H1 (cell line): ENCODE data around the gene PCDHGB6. TPM values are rescaled to one million over a fixed set of nuclear protein-coding genes. Genes with fewer than 3 reads are reported as not detected.

Source experiments
- EZH2 ChIP-seq: fragments of 200-600 bp; sonication (generic); IDR thresholded peaks from 2 replicates; pipeline ENCODE4 v1.7.1; 2012; ENCODE audit warnings: low read depth, mild to moderate bottlenecking, moderate library complexity, low read length, inconsistent platforms; ENCODE audit not compliant: severe bottlenecking
- NRF1 ChIP-seq: IDR thresholded peaks from 2 replicates; pipeline ENCODE4 v1.6.1; 2011; ENCODE audit warnings: mild to moderate bottlenecking, low read depth, low read length, improper control_type of control experiment
- PHF8 ChIP-seq: fragments of 200-600 bp; sonication (generic); conservative IDR thresholded peaks from 2 replicates; pipeline ENCODE4 v1.7.1; 2012; ENCODE audit warnings: low read depth, mild to moderate bottlenecking, inconsistent platforms, low read length, moderate library complexity
- POLR2A ChIP-seq, 2 experiments: IDR thresholded peaks; 1 replicate in 1 of 2; 2 replicates in 1 of 2; pipeline ENCODE4 v1.6.1; 2011; ENCODE audit warnings: low read depth in 2 of 2, low read length in 2 of 2, mild to moderate bottlenecking in 2 of 2; ENCODE audit errors: control extremely low read depth in 1 of 2
- SIX5 ChIP-seq: IDR thresholded peaks from 2 replicates; pipeline ENCODE4 v1.6.1; 2011; ENCODE audit warnings: mild to moderate bottlenecking, low read depth, low read length
- SUZ12 ChIP-seq: fragments of 200-600 bp; sonication (generic); IDR thresholded peaks from 2 replicates; pipeline ENCODE4 v1.6.1; 2012; ENCODE audit warnings: mild to moderate bottlenecking, inconsistent platforms, low read length, moderate library complexity, mixed read lengths
- TAF1 ChIP-seq: IDR thresholded peaks from 2 replicates; pipeline ENCODE4 v1.6.1; 2011; ENCODE audit warnings: mild to moderate bottlenecking, low read depth, low read length
- TEAD4 ChIP-seq: IDR thresholded peaks from 2 replicates; pipeline ENCODE4 v1.6.1; 2012; ENCODE audit warnings: low read depth, low read length, inconsistent platforms, mixed read lengths
- YY1 ChIP-seq: IDR thresholded peaks from 2 replicates; pipeline ENCODE4 v1.6.1; 2011; ENCODE audit warnings: low read depth, mild to moderate bottlenecking, low read length
- polyA plus RNA-seq, 7 experiments: library from polyadenylated mRNA; depleted of rRNA in 3 of 7; stranded (reverse) in 5 of 7; unstranded in 2 of 7; fragments of >200 nt in 5 of 7; fragments of 200-250 nt in 2 of 7; gene quantifications; 1 replicate in 5 of 7; 2 replicates in 1 of 7; 4 replicates in 1 of 7; pipeline versions ENCODE4 v1.2.1 to v1.2.3, GENCODE V29; 2011 to 2013; ENCODE audit warnings: missing spikeins in 2 of 7, mixed read lengths in 2 of 7
- total RNA-seq: library from RNA; stranded (reverse); fragmentation: NEBNext Ultra II Directional; extraction: Animal tissue kit (Norgen Biotek cat#: 25700); gene quantifications from 2 replicates; pipeline ENCODE4 v1.2.1, GENCODE V29; 2021

Gene PCDHGB6
- total and polyA plus RNA-seq, 2 of the 8 experiments (the other 6 are each of a cell fraction or from before 2014, with no cell fraction given): 3.4 to 4.1 TPM

DNA sequence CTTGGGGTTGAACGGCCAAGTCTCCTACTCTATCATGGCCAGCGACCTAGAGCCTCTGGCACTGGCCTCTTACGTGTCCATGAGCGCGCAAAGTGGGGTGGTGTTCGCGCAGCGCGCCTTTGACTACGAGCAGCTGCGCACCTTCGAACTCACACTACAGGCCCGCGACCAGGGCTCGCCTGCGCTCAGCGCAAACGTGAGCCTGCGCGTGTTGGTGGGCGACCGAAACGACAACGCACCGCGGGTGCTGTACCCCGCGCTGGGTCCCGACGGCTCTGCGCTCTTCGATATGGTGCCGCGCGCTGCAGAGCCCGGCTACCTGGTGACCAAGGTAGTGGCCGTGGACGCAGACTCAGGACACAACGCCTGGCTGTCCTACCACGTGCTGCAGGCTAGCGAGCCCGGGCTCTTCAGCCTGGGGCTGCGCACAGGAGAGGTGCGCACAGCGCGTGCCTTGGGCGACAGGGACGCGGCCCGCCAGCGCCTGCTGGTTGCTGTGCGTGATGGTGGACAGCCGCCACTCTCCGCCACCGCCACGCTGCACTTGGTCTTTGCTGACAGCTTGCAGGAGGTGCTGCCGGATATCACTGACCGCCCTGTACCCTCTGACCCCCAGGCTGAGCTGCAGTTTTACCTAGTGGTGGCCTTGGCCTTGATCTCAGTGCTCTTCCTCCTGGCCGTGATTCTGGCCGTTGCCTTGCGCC is 8.1 kb upstream of the PCDHGB6 start (continued):
- TF ChIP-seq SUZ12 (no peak), EZH2 (no peak), PHF8 (no peak), POLR2A (IDR thresholded peaks at IDR 0.05; ENCODE audit: control extremely low read depth in 1 of 2, low read depth in 2 of 2, low read length in 2 of 2) (no peak), SIX5 (no peak), TEAD4 (no peak), TAF1 (no peak), NRF1 (no peak), YY1 (no peak)
